ENCODE data around the gene ELFN2. TPM values are rescaled to one million over a fixed set of nuclear protein-coding genes. Genes with fewer than 3 reads are reported as not detected.
"Not testable (repeated sequence)": the region's sequence is repeated elsewhere in the genome, so short reads cannot be mapped to it uniquely, and the experiment has no call there.

ELFN2 gene
- 0.34 and 0.40 TPM in 2 replicates for total RNA-seq (2014; rRNA removed; shearing (Covaris generic))
- polyA plus RNA-seq (2015; cell fraction: cytosol; rRNA removed) = 0.25 and 0.47 TPM in 2 replicates
- 0.19 and 0.76 TPM in 2 replicates for polyA plus RNA-seq (2015; cell fraction: nucleus; rRNA removed)

GRCh38 chr22:37427135-37427710 is at the start of gene ELFN2:
Gene ELFN2 (minus strand): TSS chr22:37427479. CDS start chr22:37375534, 51,945 bp downstream.
- no peak for DNase-seq (ENCODE audit: low read depth, low spot score)
- in situ Hi-C loops (cut with HindIII; ENCODE audit: low pct_unique_long_range_greater_than_20kb, low sequenced_read_pairs) = no loop called here

GRCh38 chr22:37476389-37477329 is 49.4 kb upstream of the ELFN2 start:
- in situ Hi-C loops (cut with HindIII; ENCODE audit: low pct_unique_long_range_greater_than_20kb, low sequenced_read_pairs) = no loop called here
- DNase-seq (ENCODE audit: low read depth, low spot score) = no peak

- no peak for DNase-seq (ENCODE audit: low read depth, low spot score)
- in situ Hi-C loops (cut with HindIII; ENCODE audit: low pct_unique_long_range_greater_than_20kb, low sequenced_read_pairs) = no loop called here
Measured at GRCh38 chr22:37474447-37475090, 47.3 kb upstream of the ELFN2 start.

GRCh38 chr22:37473437-37473946 is 46.2 kb upstream of the ELFN2 start:
- in situ Hi-C loops (cut with HindIII; ENCODE audit: low pct_unique_long_range_greater_than_20kb, low sequenced_read_pairs) = no loop called here
- DNase-seq (ENCODE audit: low read depth, low spot score) = no peak

- in situ Hi-C loops (cut with HindIII; ENCODE audit: low pct_unique_long_range_greater_than_20kb, low sequenced_read_pairs) = no loop called here
- DNase-seq (ENCODE audit: low read depth, low spot score) = peak; percentile 57
Measured at GRCh38 chr22:37472418-37473006, 45.2 kb upstream of the ELFN2 start.

GRCh38 chr22:37471727-37472417 is 44.6 kb upstream of the ELFN2 start:
- DNase-seq (ENCODE audit: low read depth, low spot score) = no peak
- in situ Hi-C loops (cut with HindIII; ENCODE audit: low pct_unique_long_range_greater_than_20kb, low sequenced_read_pairs) = no loop called here

- DNase-seq (ENCODE audit: low read depth, low spot score) = no peak
- in situ Hi-C loops (cut with HindIII; ENCODE audit: low pct_unique_long_range_greater_than_20kb, low sequenced_read_pairs) = no loop called here
Measured at GRCh38 chr22:37470087-37470445, 42.8 kb upstream of the ELFN2 start.

- in situ Hi-C loops (cut with HindIII; ENCODE audit: low pct_unique_long_range_greater_than_20kb, low sequenced_read_pairs) = no loop called here
- DNase-seq (ENCODE audit: low read depth, low spot score) = no peak
Measured at GRCh38 chr22:37469416-37470086, 42.3 kb upstream of the ELFN2 start.

GRCh38 chr22:37468201-37468695 is 41.0 kb upstream of the ELFN2 start:
- DNase-seq (ENCODE audit: low read depth, low spot score); in situ Hi-C loops (cut with HindIII; ENCODE audit: low pct_unique_long_range_greater_than_20kb, low sequenced_read_pairs): not testable (repeated sequence)

- no peak for DNase-seq (ENCODE audit: low read depth, low spot score)
- in situ Hi-C loops (cut with HindIII; ENCODE audit: low pct_unique_long_range_greater_than_20kb, low sequenced_read_pairs) = no loop called here
Measured at GRCh38 chr22:37467391-37467955, 40.2 kb upstream of the ELFN2 start.

GRCh38 chr22:37464181-37464580 is 36.9 kb upstream of the ELFN2 start:
- in situ Hi-C loops (cut with HindIII; ENCODE audit: low pct_unique_long_range_greater_than_20kb, low sequenced_read_pairs) = no loop called here
- no peak for DNase-seq (ENCODE audit: low read depth, low spot score)

GRCh38 chr22:37462983-37463382 is 35.7 kb upstream of the ELFN2 start:
- in situ Hi-C loops (cut with HindIII; ENCODE audit: low pct_unique_long_range_greater_than_20kb, low sequenced_read_pairs) = no loop called here
- peak; percentile 36 for DNase-seq (ENCODE audit: low read depth, low spot score)

GRCh38 chr22:37462436-37462835 is 35.2 kb upstream of the ELFN2 start:
- DNase-seq (ENCODE audit: low read depth, low spot score) = no peak
- in situ Hi-C loops (cut with HindIII; ENCODE audit: low pct_unique_long_range_greater_than_20kb, low sequenced_read_pairs) = no loop called here

GRCh38 chr22:37461961-37462360 is 34.7 kb upstream of the ELFN2 start:
- in situ Hi-C loops (cut with HindIII; ENCODE audit: low pct_unique_long_range_greater_than_20kb, low sequenced_read_pairs) = no loop called here

GRCh38 chr22:37460684-37461083 is 33.4 kb upstream of the ELFN2 start:
- in situ Hi-C loops (cut with HindIII; ENCODE audit: low pct_unique_long_range_greater_than_20kb, low sequenced_read_pairs) = no loop called here

More at GRCh38 chr22:37461961-37462360, 34.7 kb upstream of the ELFN2 start:
- DNase-seq (ENCODE audit: low read depth, low spot score) = no peak

GRCh38 chr22:37459206-37459605 is 31.9 kb upstream of the ELFN2 start:
- in situ Hi-C loops (cut with HindIII; ENCODE audit: low pct_unique_long_range_greater_than_20kb, low sequenced_read_pairs) = no loop called here
- peak; percentile 19 for DNase-seq (ENCODE audit: low read depth, low spot score)

More at GRCh38 chr22:37460684-37461083, 33.4 kb upstream of the ELFN2 start:
- no peak for DNase-seq (ENCODE audit: low read depth, low spot score)

All from SK-MEL-5 (cell line).